Sigmoid colon (tissue), 4 donors: ENCODE measurements around the gene TIAM1.

Source experiments
- CTCF ChIP-seq, 4 experiments: fragments of 450-650 bp in 3 of 4; fragments of 200-600 bp in 1 of 4; IDR thresholded peaks; one replicate each; pipeline ENCODE4 v1.5.1; 2016 to 2019; ENCODE audit warnings: antibody characterized with exemption in 4 of 4, mild to moderate bottlenecking in 3 of 4, moderate library complexity in 2 of 4
- EP300 ChIP-seq, 4 donors: sonication (generic); formaldehyde crosslinking; IDR thresholded peaks; one replicate each; pipeline ENCODE4 v1.6.1; 2017; ENCODE audit warnings: antibody characterized with exemption in 4 of 4
- POLR2A ChIP-seq, 2 donors: fragments of 450-650 bp; IDR thresholded peaks; one replicate each; pipeline ENCODE4 v1.6.1; 2016; ENCODE audit warnings: antibody characterized with exemption in 2 of 2, mild to moderate bottlenecking in 2 of 2, moderate library complexity in 2 of 2

GRCh38 chr21:31220575-31220974, 123.5 kb downstream of the TIAM1 start:
- no peak for TF ChIP-seq CTCF (IDR thresholded peaks at IDR 0.05)
- TF ChIP-seq POLR2A (IDR thresholded peaks at IDR 0.05) = no peak
- no peak for TF ChIP-seq EP300 (IDR thresholded peaks at IDR 0.05)
